CD14-positive monocyte (primary cell): ENCODE data around the gene MRTFA. TPM values are rescaled to one million over a fixed set of nuclear protein-coding genes. Genes with fewer than 3 reads are reported as not detected.
A peak's percentile ranks its signal among the peaks of the same experiment; 100 is the strongest.

Experiments
- DNase-seq, 3 donors: peaks; one replicate each; pipeline ENCODE4 v3.0.0-alpha.2; 2011 to 2022
- H2AFZ ChIP-seq: 2 replicates; pipeline ENCODE4 v1.6.0; 2012; ENCODE audit warnings: mild to moderate bottlenecking, low read depth, low read length, inconsistent platforms; ENCODE audit not compliant: insufficient read depth, poor library complexity, severe bottlenecking
- H3K27ac ChIP-seq, 2 donors: 1 replicate in 1 of 2; 2 replicates in 1 of 2; pipeline ENCODE4 v1.5.1; 2012 to 2013; ENCODE audit warnings: low read length in 2 of 2, control low read depth in 1 of 2, inconsistent platforms in 1 of 2, low read depth in 1 of 2, mild to moderate bottlenecking in 1 of 2
- H3K27me3 ChIP-seq, 2 donors: one replicate each; pipeline versions ENCODE4 v1.6.0 to v1.6.1; 2011 to 2013; ENCODE audit warnings: low read length in 2 of 2; ENCODE audit not compliant: control insufficient read depth in 2 of 2, insufficient read depth in 2 of 2
- H3K36me3 ChIP-seq, 2 donors: replicated peaks in 1 of 2; 1 replicate in 1 of 2; 2 replicates in 1 of 2; pipeline versions ENCODE4 v1.5.1 to v1.6.1; 2012 to 2013; ENCODE audit warnings: low read length in 2 of 2, control low read depth in 1 of 2, inconsistent platforms in 1 of 2, mild to moderate bottlenecking in 1 of 2; ENCODE audit not compliant: insufficient read depth in 2 of 2, control insufficient read depth in 1 of 2
- H3K4me1 ChIP-seq, 2 donors: 1 replicate in 1 of 2; 2 replicates in 1 of 2; pipeline versions ENCODE4 v1.5.1 to v1.6.1; 2012 to 2013; ENCODE audit warnings: low read length in 2 of 2, control low read depth in 1 of 2, inconsistent platforms in 1 of 2, mild to moderate bottlenecking in 1 of 2, moderate library complexity in 1 of 2; ENCODE audit not compliant: insufficient read depth in 2 of 2, control insufficient read depth in 1 of 2
- H3K4me2 ChIP-seq: replicated peaks from 2 replicates; pipeline ENCODE3; 2012; ENCODE audit warnings: low read length, moderate library complexity, mild to moderate bottlenecking; ENCODE audit not compliant: poor library complexity, severe bottlenecking; ENCODE audit errors: extremely low read depth
- H3K4me3 ChIP-seq, 3 experiments: fragments of 200-600 bp in 1 of 3; sonication (generic) in 1 of 3; replicated peaks in 1 of 3; 1 replicate in 2 of 3; 2 replicates in 1 of 3; pipeline ENCODE4 v1.5.1; 2011 to 2013; ENCODE audit warnings: low read length in 3 of 3, mild to moderate bottlenecking in 3 of 3, control low read depth in 2 of 3, low read depth in 2 of 3, inconsistent platforms in 1 of 3, moderate library complexity in 1 of 3
- H3K79me2 ChIP-seq: 2 replicates; pipeline ENCODE4 v1.6.0; 2012; ENCODE audit warnings: mild to moderate bottlenecking, control low read depth, inconsistent platforms, low read length, moderate library complexity; ENCODE audit not compliant: insufficient read depth
- H3K9ac ChIP-seq: 2 replicates; pipeline ENCODE4 v1.6.0; 2017; ENCODE audit warnings: low read length, mild to moderate bottlenecking; ENCODE audit not compliant: insufficient read depth, poor library complexity, severe bottlenecking
- H3K9me3 ChIP-seq, 2 donors: replicated peaks in 1 of 2; 1 replicate in 1 of 2; 2 replicates in 1 of 2; pipeline versions ENCODE4 v1.5.1 to v1.6.1; 2012 to 2013; ENCODE audit warnings: low read length in 2 of 2, control low read depth in 1 of 2; ENCODE audit not compliant: control insufficient read depth in 1 of 2, insufficient read depth in 1 of 2
- H4K20me1 ChIP-seq: 2 replicates; pipeline ENCODE4 v1.6.0; 2012; ENCODE audit warnings: mild to moderate bottlenecking, low read length, control low read depth, moderate library complexity; ENCODE audit not compliant: insufficient read depth
- H3K27ac Mint-ChIP-seq, 7 donors: one replicate each; pipeline ENCODE4 v1.8.0; 2020; ENCODE audit warnings: mild to moderate bottlenecking in 7 of 7, mixed read lengths in 7 of 7, moderate library complexity in 6 of 7, inconsistent platforms in 2 of 7
- H3K27me3 Mint-ChIP-seq, 3 donors: one replicate each; pipeline ENCODE4 v1.8.0; 2021 to 2022; ENCODE audit warnings: low read depth in 3 of 3, mild to moderate bottlenecking in 3 of 3, mixed read lengths in 3 of 3, moderate library complexity in 3 of 3, inconsistent platforms in 1 of 3
- H3K36me3 Mint-ChIP-seq, 2 donors: one replicate each; pipeline ENCODE4 v1.8.0; 2020; ENCODE audit warnings: mixed read lengths in 2 of 2, inconsistent platforms in 1 of 2, mild to moderate bottlenecking in 1 of 2
- H3K4me1 Mint-ChIP-seq: one replicate; pipeline ENCODE4 v1.8.0; 2020; ENCODE audit warnings: mild to moderate bottlenecking, mixed read lengths
- H3K4me3 Mint-ChIP-seq, 2 donors: one replicate each; pipeline ENCODE4 v1.8.0; 2020; ENCODE audit warnings: mild to moderate bottlenecking in 2 of 2, mixed read lengths in 2 of 2, moderate library complexity in 1 of 2
- H3K9me3 Mint-ChIP-seq, 7 donors: one replicate each; pipeline ENCODE4 v1.8.0; 2020 to 2022; ENCODE audit warnings: mixed read lengths in 7 of 7, mild to moderate bottlenecking in 6 of 7, moderate library complexity in 6 of 7, inconsistent platforms in 2 of 7
- CTCF ChIP-seq: fragments of 200-600 bp; IDR thresholded peaks from one replicate; pipeline ENCODE4 v1.8.0; 2022; ENCODE audit warnings: antibody characterized with exemption, mild to moderate bottlenecking
- WGBS: methylation state at CpG from one replicate; pipeline ENCODE4 v1.1.5; 2013; ENCODE audit warnings: missing lambda C conversion rate; ENCODE audit not compliant: insufficient coverage; 5-methylcytosine and 5-hydroxymethylcytosine counted together
- intact Hi-C, 2 donors: fragments of 100-400 bp; cut with micrococcal nuclease; formaldehyde crosslinking; loops; one replicate each; pipeline versions ENCODE4 v1.15.0 to v1.15.1; 2023
- polyA plus RNA-seq, 3 donors: library from polyadenylated mRNA; depleted of rRNA in 1 of 3; unstranded in 2 of 3; stranded (reverse) in 1 of 3; fragments of 300-500 nt in 2 of 3; fragments of >200 nt in 1 of 3; fragmentation: Illumina TruSeq in 2 of 3; gene quantifications; 1 replicate in 2 of 3; 2 replicates in 1 of 3; pipeline ENCODE4 v1.2.3, GENCODE V29; 2012 to 2021

MRTFA gene
- polyA plus RNA-seq, 3 donors: 14.1 to 33.8 (median 18.9) TPM

- Histone ChIP-seq H3K27me3 (no peaks in the 10 kb centered on the region), H3K27ac (no peak overlapping the region), H4K20me1 (peaks cover 27% of the 10 kb centered on the region), H3K36me3 (no peaks in the 10 kb centered on the region), H2AFZ (no peak overlapping the region), H3K9me3 (no peaks in the 10 kb centered on the region), H3K9ac (no peak overlapping the region), H3K4me1 (peaks cover 62 to 72% of the 10 kb centered on the region in 2 donors), H3K4me2 (no peak overlapping the region), H3K4me3 (no peak overlapping the region), H3K79me2 (peaks cover 84% of the 10 kb centered on the region)
- peaks cover 3 to 9% of the 10 kb centered on the region in 2 donors for H3K36me3 Mint-ChIP-seq
- H3K27ac Mint-ChIP-seq: peak overlapping the region in 2 of 7 donors; percentile 9 to 46
- H3K9me3 Mint-ChIP-seq: no peaks in the 10 kb centered on the region
- no peaks in the 10 kb centered on the region for H3K27me3 Mint-ChIP-seq
- intact Hi-C loops: no loop called here
- H3K4me1 Mint-ChIP-seq: peaks cover 69% of the 10 kb centered on the region
- DNase-seq: no peak
- H3K4me3 Mint-ChIP-seq: no peak overlapping the region
- no peak for TF ChIP-seq CTCF
- 92% methylated on average over 2 of the region's 5 CpGs for WGBS
Measured at GRCh38 chr22:40482886-40483285, 153.6 kb downstream of the MRTFA start.

- Histone ChIP-seq H3K4me2 (no peak overlapping the region), H3K4me1 (peaks cover 64 to 72% of the 10 kb centered on the region in 2 donors), H2AFZ (no peak overlapping the region), H3K9me3 (no peaks in the 10 kb centered on the region), H3K27me3 (no peaks in the 10 kb centered on the region), H3K36me3 (no peaks in the 10 kb centered on the region), H3K4me3 (no peak overlapping the region), H4K20me1 (peaks cover 27% of the 10 kb centered on the region), H3K9ac (no peak overlapping the region), H3K79me2 (peaks cover 83% of the 10 kb centered on the region), H3K27ac (no peak overlapping the region)
- Mint-ChIP-seq H3K27me3 (no peaks in the 10 kb centered on the region), H3K36me3 (peaks cover 3 to 9% of the 10 kb centered on the region in 2 donors), H3K27ac (peak overlapping the region in 1 of 7 donors; percentile 4), H3K4me3 (no peak overlapping the region), H3K9me3 (no peaks in the 10 kb centered on the region), H3K4me1 (peaks cover 69% of the 10 kb centered on the region)
- DNase-seq: no peak
- intact Hi-C loops: no loop called here
- TF ChIP-seq CTCF: no peak
Measured at GRCh38 chr22:40482391-40482790, 154.1 kb downstream of the MRTFA start.
